ENCODE measurements around the gene ATXN10.

The ATXN10 gene

DNA sequence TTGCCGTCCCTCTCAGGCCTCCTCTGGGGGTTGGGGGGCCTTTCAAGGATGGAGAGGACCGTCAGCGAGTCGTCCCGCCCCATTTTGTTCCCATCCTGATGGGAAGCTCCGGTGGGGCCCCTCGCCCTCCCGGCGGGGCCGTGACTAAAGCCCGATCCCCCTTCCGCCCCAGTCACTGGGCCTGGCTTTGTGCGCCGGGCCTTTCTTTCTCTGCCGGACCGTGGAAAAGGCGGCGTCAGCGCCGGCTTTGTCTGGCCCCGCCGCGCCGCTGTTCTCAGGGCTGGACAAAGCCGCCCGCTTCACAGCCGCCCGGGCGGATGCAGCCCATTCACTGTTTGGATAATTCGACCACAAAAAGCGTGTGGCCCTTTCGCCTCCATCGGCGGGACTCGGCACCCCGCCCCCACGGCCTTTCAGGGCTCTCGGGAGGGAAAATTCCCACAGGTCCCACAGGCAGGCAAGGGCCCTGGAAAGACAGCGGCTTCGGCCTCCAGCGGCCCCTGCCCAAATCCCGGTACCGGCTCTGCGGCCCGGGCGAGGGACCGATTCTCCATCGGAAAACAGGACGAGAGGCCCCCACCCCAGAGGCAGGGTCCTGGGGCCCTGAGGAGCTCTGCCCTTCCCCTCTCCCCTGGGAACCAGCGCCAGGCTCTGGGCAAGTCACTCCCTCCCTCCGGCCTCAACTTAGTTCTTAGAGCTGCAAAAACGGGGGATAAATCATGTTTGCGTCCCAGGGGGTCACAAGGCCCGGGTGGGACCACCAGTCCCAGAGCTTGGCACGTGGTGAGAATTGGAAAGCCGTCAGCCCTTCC, 218.1 kb downstream of the ATXN10 start:
- DNase-seq (ENCODE audit: low spot score), result no peak
- H3K4me3 ChIP-seq, result no peak overlapping the region
- no peak overlapping the region for H3K27ac ChIP-seq
- TF ChIP-seq, protein P1, sequence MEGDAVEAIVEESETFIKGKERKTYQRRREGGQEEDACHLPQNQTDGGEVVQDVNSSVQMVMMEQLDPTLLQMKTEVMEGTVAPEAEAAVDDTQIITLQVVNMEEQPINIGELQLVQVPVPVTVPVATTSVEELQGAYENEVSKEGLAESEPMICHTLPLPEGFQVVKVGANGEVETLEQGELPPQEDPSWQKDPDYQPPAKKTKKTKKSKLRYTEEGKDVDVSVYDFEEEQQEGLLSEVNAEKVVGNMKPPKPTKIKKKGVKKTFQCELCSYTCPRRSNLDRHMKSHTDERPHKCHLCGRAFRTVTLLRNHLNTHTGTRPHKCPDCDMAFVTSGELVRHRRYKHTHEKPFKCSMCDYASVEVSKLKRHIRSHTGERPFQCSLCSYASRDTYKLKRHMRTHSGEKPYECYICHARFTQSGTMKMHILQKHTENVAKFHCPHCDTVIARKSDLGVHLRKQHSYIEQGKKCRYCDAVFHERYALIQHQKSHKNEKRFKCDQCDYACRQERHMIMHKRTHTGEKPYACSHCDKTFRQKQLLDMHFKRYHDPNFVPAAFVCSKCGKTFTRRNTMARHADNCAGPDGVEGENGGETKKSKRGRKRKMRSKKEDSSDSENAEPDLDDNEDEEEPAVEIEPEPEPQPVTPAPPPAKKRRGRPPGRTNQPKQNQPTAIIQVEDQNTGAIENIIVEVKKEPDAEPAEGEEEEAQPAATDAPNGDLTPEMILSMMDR (IDR thresholded peaks at IDR 0.05), result no peak

DNA sequence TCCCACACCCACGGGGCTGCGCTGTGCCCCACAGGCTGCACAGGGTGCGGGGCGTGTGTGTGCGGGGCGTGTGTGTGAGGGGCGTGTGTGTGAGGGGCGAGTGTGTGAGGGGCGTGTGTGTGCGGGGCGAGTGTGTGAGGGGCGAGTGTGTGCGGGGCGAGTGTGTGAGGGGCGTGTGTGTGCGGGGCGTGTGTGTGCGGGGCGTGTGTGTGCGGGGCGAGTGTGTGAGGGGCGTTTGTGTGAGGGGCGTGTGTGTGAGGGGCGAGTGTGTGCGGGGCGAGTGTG, 218.7 kb downstream of the ATXN10 start:
- no peak for DNase-seq (ENCODE audit: low spot score)
- Histone ChIP-seq H3K27ac (no peak overlapping the region), H3K4me3 (no peak overlapping the region)
- TF ChIP-seq, protein P1 (IDR thresholded peaks at IDR 0.05), result no peak

DNA sequence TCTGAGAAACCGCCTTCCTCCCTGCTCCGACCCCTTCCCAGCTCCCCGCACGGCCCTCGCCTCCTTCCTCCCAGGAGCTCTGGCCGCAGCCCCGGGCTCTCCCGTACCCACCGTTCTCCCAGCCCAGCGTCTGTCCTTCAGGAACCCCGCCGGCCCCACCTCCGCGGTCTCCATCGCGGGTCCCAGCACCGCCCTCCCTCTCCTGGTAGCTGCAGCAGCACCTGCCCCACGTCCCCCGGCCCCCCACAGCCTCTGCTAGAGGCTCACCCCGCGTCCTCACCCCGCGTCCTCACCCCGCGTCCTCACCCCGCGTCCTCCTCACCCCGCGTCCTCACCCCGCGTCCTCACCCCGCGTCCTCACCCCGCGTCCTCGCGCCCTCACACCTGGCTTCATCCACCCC, 219.4 kb downstream of the ATXN10 start:
- H3K27ac ChIP-seq, result no peak overlapping the region
- DNase-seq (ENCODE audit: low spot score), result no peak
- H3K4me3 ChIP-seq, result no peak overlapping the region
- TF ChIP-seq, protein P1 (IDR thresholded peaks at IDR 0.05), result no peak

DNA sequence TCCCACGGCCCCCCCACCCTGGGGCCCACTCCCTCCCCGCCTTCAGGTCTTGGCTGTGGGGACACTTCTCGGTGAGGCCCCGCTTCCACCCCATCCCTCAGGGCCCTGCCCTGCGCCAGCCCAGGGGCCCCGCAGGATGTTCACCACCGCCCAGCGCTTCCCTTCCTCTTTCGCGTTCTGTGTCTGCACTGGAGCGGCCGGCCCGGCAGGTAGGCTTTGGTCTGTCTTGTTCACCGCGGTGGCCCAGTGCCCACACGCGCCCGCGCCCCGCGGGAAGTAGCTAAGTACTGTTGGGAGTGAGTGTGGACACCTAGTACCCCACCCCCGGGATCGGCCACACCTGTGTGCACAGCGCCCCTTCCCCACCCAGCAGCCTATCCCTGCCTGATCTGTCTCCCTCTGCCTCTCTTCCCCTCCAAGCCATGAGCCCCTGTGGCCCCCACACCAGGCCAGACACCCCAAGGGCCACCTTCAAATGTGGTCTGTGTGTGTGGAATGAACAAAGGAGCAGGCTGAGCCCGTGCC, 219.9 kb downstream of the ATXN10 start:
- no peak overlapping the region for H3K4me3 ChIP-seq
- H3K27ac ChIP-seq, result no peak overlapping the region
- TF ChIP-seq, protein P1 (IDR thresholded peaks at IDR 0.05), result no peak
- no peak for DNase-seq (ENCODE audit: low spot score)

DNA sequence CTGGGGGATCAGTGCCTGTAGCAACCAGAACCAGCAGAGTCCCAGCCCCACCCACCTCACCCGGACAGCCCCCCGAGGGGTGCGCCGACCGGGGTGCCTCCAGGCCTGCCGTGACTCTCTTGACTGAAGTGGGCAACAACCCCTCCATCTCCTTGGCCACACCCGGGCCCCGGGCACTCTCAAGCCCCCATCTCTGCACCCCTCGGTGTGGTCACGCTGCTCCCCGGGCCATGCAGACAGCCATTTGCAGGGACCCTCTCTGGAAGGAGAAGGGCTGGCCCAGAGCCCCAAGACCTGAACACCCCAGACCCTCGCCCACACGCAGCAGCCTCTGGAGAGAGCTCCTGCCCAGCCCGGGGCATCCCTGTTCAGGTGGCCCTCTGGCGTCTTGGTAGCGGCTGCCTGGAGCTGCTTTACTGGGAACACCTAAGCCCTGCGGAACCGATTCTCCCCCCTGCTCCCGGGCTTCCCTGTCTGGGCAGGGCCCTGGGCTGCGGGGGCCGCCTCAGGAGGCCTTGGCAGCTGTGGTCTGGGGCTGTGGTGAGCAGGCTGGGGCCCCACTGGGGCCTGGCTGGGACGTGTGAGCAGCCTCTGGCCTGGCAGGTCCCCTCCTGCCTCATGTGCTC, 220.5 kb downstream of the ATXN10 start:
- no peak for DNase-seq (ENCODE audit: low spot score)
- no peak overlapping the region for H3K27ac ChIP-seq
- H3K4me3 ChIP-seq, result no peak overlapping the region
- TF ChIP-seq, protein P1 (IDR thresholded peaks at IDR 0.05), result no peak

DNA sequence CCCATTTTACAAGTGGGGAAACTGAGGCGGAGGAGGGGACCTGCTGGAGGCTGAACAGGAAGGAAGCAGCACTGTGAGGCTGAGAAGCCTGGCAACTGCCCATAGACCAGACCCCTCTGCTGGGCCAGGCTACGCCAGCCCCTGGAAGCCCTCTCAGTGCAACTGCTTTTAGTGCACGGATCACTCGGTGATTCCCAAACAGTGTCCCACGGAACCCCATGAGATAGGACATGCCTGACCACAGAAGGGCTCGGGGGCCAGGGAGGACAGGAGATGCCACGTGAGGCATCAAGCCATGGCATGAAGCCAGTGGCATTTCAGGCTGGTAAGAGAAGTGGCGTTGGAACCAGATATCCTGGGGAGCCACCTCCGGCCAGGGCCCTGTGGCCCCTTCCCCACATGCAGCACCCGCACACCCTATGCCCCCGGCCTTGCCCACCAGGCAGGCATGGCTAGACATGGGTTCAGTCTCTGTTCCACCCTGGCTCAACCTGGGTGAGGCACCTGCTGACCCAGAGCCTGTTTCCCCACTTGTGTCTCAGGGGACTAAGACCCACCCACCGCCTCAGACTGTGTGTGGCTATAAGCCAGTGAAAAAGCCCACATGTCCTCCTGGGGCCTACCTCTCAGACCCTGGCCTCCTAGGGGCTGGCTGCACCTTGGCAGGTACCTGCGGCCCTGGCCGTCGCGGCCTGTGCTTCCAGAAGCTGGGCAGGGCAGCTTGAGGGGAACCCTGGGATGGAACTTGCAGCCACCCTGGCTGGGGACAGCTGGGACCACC, 221.2 kb downstream of the ATXN10 start:
- H3K27ac ChIP-seq, result no peak overlapping the region
- DNase-seq (ENCODE audit: low spot score), result no peak
- H3K4me3 ChIP-seq, result no peak overlapping the region
- TF ChIP-seq, protein P1 (IDR thresholded peaks at IDR 0.05), result no peak
